ENCODE measurements around the gene THYN1. TPM values are rescaled to one million over a fixed set of nuclear protein-coding genes. Genes with fewer than 3 reads are reported as not detected.
A peak's percentile ranks its signal among the peaks of the same experiment; 100 is the strongest.

The THYN1 gene
- total RNA-seq, 1 experiment from 2014 or later, result 33.4 TPM

DNA sequence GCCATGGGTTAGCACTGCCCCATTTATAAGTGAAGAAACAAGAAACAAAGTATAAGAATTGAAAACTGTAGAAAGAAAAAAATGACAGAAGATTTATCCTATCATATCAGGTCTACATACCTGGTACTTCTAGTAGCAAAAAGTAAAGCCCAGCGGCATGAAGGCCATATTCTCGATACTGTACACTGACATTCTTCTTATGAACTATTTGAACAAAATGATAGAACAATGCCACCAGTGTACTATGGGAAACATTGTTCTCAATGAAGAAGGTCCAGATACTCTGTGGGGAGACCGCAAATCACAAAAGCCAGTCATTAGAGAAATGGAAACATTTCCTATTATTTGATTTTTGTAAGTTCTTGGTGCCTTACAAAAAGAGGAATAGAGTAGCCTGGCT lies 36.3 kb downstream of the THYN1 start:
- no peaks in the 10 kb centered on the region for H3K9me3 Mint-ChIP-seq (ENCODE audit: unreplicated experiment)
- DNase-seq (ENCODE audit: unreplicated experiment), result no peak
- no peak overlapping the region for H3K4me3 Mint-ChIP-seq (ENCODE audit: unreplicated experiment)
- ChIA-PET CTCF (no interaction called here), POLR2A (no interaction called here)
- no peaks in the 10 kb centered on the region for H3K27me3 Mint-ChIP-seq (ENCODE audit: insufficient read depth, unreplicated experiment)
- TF ChIP-seq, protein P1, sequence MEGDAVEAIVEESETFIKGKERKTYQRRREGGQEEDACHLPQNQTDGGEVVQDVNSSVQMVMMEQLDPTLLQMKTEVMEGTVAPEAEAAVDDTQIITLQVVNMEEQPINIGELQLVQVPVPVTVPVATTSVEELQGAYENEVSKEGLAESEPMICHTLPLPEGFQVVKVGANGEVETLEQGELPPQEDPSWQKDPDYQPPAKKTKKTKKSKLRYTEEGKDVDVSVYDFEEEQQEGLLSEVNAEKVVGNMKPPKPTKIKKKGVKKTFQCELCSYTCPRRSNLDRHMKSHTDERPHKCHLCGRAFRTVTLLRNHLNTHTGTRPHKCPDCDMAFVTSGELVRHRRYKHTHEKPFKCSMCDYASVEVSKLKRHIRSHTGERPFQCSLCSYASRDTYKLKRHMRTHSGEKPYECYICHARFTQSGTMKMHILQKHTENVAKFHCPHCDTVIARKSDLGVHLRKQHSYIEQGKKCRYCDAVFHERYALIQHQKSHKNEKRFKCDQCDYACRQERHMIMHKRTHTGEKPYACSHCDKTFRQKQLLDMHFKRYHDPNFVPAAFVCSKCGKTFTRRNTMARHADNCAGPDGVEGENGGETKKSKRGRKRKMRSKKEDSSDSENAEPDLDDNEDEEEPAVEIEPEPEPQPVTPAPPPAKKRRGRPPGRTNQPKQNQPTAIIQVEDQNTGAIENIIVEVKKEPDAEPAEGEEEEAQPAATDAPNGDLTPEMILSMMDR (IDR thresholded peaks at IDR 0.05; ENCODE audit: unreplicated experiment), result no peak
- H3K36me3 Mint-ChIP-seq (ENCODE audit: insufficient read depth, unreplicated experiment), result peaks cover 31% of the 10 kb centered on the region
- intact Hi-C loops (cut with micrococcal nuclease), result no loop called here
- H3K27ac Mint-ChIP-seq (ENCODE audit: low read depth, unreplicated experiment), result no peak overlapping the region
- BruUV-seq (replicated peaks), result no TSS peak
- peaks cover 11% of the 10 kb centered on the region for H3K4me1 Mint-ChIP-seq (ENCODE audit: insufficient read depth, unreplicated experiment)

DNA sequence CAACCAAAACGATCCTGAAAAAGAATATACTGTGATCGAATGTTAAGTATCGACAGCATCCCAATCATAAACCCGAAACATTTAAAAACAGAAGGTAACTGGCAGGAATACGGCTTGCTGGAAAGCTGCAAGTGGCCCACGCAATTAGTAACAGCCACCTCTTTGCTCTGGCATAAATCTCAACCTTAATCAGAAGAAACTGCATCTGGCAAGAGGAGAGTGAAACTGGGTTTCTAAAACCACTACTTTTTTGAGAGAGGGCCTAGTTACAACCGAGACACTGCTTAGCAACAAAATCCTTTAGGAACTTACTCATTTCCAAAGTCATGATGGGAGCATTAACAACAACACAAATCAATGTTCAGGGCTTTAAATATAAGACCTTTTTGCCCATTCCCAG lies 37.3 kb downstream of the THYN1 start:
- no TSS peak for BruUV-seq (replicated peaks)
- Mint-ChIP-seq H3K4me3 (ENCODE audit: unreplicated experiment) (no peak overlapping the region), H3K4me1 (ENCODE audit: insufficient read depth, unreplicated experiment) (peaks cover 10% of the 10 kb centered on the region), H3K9me3 (ENCODE audit: unreplicated experiment) (no peaks in the 10 kb centered on the region), H3K36me3 (ENCODE audit: insufficient read depth, unreplicated experiment) (peaks cover 39% of the 10 kb centered on the region), H3K27ac (ENCODE audit: low read depth, unreplicated experiment) (no peak overlapping the region), H3K27me3 (ENCODE audit: insufficient read depth, unreplicated experiment) (no peaks in the 10 kb centered on the region)
- ChIA-PET CTCF (no interaction called here), POLR2A (interaction anchor here (0.6 kb wide), 1 partner anchor 77 kb away, joined by 4 read pairs; no protein-coding TSS in a partner anchor)
- TF ChIP-seq, protein P1 (IDR thresholded peaks at IDR 0.05; ENCODE audit: unreplicated experiment), result no peak
- intact Hi-C loops (cut with micrococcal nuclease), result no loop called here
- no peak for DNase-seq (ENCODE audit: unreplicated experiment)

DNA sequence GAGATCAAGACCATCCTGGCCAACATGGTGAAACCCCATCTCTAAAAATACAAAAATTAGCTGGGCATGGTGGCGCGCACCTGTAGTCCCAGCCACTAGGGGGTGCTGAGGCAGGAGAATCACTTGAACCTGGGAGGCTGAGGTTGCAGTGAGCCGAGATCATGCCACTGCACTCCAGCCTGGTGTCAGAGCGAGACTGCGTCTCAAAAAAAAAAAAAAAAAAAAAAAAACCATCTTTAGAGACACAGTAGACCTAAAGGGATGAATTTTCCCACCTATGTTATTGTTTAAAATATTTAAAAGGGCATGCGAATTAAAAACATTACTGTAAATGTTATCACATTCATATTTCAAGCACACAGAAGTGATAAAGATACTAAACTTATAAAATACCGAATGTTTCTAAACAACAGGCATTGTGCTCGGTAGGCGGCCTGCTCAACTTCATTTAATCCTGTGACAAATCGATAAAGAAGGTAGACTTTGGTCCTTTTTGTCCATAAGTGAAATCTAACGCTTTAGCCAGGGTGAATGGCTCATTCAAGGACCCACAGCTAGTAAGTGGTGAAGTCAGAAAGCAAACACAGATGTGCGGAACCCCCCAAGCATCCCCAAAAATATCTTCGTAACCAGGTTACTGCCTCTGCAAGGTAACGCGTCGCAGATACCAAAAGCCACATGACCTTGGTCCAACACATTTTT lies 45.5 kb downstream of the THYN1 start:
- POLR2A ChIA-PET, result interaction anchor here (0.7 to 6.9 kb wide), 3 partner anchors 17 to 46 kb away, joined by 3 to 35 read pairs (median 3); partner anchors contain the start of genes ACAD8, NCAPD3, THYN1 and VPS26B
- TF ChIP-seq, protein P1 (IDR thresholded peaks at IDR 0.05; ENCODE audit: unreplicated experiment), result peak; percentile 81
- peaks cover 79% of the 10 kb centered on the region for H3K36me3 Mint-ChIP-seq (ENCODE audit: insufficient read depth, unreplicated experiment)

DNA sequence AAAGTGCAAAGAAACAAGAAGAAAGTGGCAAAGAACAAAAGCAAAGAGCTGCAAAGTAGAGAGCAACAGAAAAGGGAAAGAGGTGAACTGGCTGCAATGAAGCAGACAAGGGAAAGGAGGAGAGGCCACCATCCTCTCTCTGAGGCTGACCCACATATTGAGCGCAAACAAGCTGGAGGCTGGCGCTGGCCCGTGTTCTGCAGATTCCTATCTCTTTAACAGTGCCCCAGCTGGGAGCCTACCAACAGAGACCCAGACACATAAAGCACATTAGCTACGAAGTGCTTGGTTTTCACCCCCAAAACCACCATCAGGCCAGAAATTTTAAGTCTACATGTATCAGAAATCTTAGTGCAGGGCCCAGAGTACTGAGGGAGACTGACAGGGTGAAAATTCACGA lies 47.0 kb downstream of the THYN1 start:
- intact Hi-C loops (cut with micrococcal nuclease), result no loop called here
- no peaks in the 10 kb centered on the region for H3K27me3 Mint-ChIP-seq (ENCODE audit: insufficient read depth, unreplicated experiment)
- no TSS peak for BruUV-seq (replicated peaks)
- H3K4me3 Mint-ChIP-seq (ENCODE audit: unreplicated experiment), result no peak overlapping the region
- DNase-seq (ENCODE audit: unreplicated experiment), result no peak
- TF ChIP-seq, protein P1 (IDR thresholded peaks at IDR 0.05; ENCODE audit: unreplicated experiment), result no peak
- H3K27ac Mint-ChIP-seq (ENCODE audit: low read depth, unreplicated experiment), result no peak overlapping the region
- no peaks in the 10 kb centered on the region for H3K9me3 Mint-ChIP-seq (ENCODE audit: unreplicated experiment)
- peaks cover 5% of the 10 kb centered on the region for H3K4me1 Mint-ChIP-seq (ENCODE audit: insufficient read depth, unreplicated experiment)
- peaks cover 78% of the 10 kb centered on the region for H3K36me3 Mint-ChIP-seq (ENCODE audit: insufficient read depth, unreplicated experiment)
- CTCF ChIA-PET, result interaction anchor here (0.9 to 1.6 kb wide), 2 partner anchors 12 to 38 kb away, joined by 5 to 8 read pairs; no protein-coding TSS in a partner anchor
- POLR2A ChIA-PET, result interaction anchor here (1.0 kb wide), 1 partner anchor 19 kb away, joined by 4 read pairs; the partner anchor contains the start of gene VPS26B

More for the DNA sequence above, 45.5 kb downstream of the THYN1 start:
- Mint-ChIP-seq H3K4me1 (ENCODE audit: insufficient read depth, unreplicated experiment) (peaks cover 5% of the 10 kb centered on the region), H3K27ac (ENCODE audit: low read depth, unreplicated experiment) (no peak overlapping the region), H3K4me3 (ENCODE audit: unreplicated experiment) (no peak overlapping the region), H3K9me3 (ENCODE audit: unreplicated experiment) (no peaks in the 10 kb centered on the region), H3K27me3 (ENCODE audit: insufficient read depth, unreplicated experiment) (no peaks in the 10 kb centered on the region)
- intact Hi-C loops (cut with micrococcal nuclease), result loop anchor here (1.0 kb wide), 1 partner anchor 37 kb away; no protein-coding TSS in a partner anchor
- no TSS peak for BruUV-seq (replicated peaks)
- CTCF ChIA-PET, result interaction anchor here (0.6 to 1.7 kb wide), 10 partner anchors 9 to 442 kb away, joined by 3 to 12 read pairs (median 4); partner anchors contain the start of gene NCAPD3
- DNase-seq (ENCODE audit: unreplicated experiment), result peak; percentile 53

All from MCF 10A (cell line).